AG09309 (cell line): ENCODE results near the gene TP53AIP1.

Experiments used
- DNase-seq: peaks from one replicate; pipeline ENCODE4 v3.0.0-alpha.2; 2010; ENCODE audit warnings: low read depth
- H3K4me3 ChIP-seq: 2 replicates; pipeline ENCODE4 v1.5.1; 2011; ENCODE audit warnings: mild to moderate bottlenecking, low read depth, low read length, moderate library complexity; ENCODE audit not compliant: control insufficient read depth
- CTCF ChIP-seq: IDR thresholded peaks from 2 replicates; pipeline ENCODE4 v1.5.1; 2011; ENCODE audit warnings: mild to moderate bottlenecking, low read depth, low read length, inconsistent platforms; ENCODE audit not compliant: insufficient read depth, control insufficient read depth; ENCODE audit errors: missing control alignments

TP53AIP1 gene

GRCh38 chr11:128940603-128941002 lies 2.1 kb downstream of the TP53AIP1 start:
- DNase-seq: no peak
- no peak overlapping the region for H3K4me3 ChIP-seq
- no peak for TF ChIP-seq CTCF

GRCh38 chr11:128940156-128940555 lies 2.5 kb downstream of the TP53AIP1 start:
- no peak for TF ChIP-seq CTCF
- no peak overlapping the region for H3K4me3 ChIP-seq
- DNase-seq: no peak

GRCh38 chr11:128939591-128939990 lies 3.1 kb downstream of the TP53AIP1 start:
- DNase-seq: no peak
- TF ChIP-seq CTCF: no peak
- no peak overlapping the region for H3K4me3 ChIP-seq

GRCh38 chr11:128938156-128938885 lies 4.3 kb downstream of the TP53AIP1 start:
- no peak overlapping the region for H3K4me3 ChIP-seq
- no peak for TF ChIP-seq CTCF
- DNase-seq: no peak

GRCh38 chr11:128937480-128937879 lies 5.2 kb downstream of the TP53AIP1 start:
- no peak for TF ChIP-seq CTCF
- H3K4me3 ChIP-seq: no peak overlapping the region
- no peak for DNase-seq

- no peak for DNase-seq
- H3K4me3 ChIP-seq: no peak overlapping the region
- TF ChIP-seq CTCF: no peak
Observed at GRCh38 chr11:128936606-128937251, 5.9 kb downstream of the TP53AIP1 start.
